ENCODE results near the gene TMEM97.

- TF ChIP-seq, protein P1, sequence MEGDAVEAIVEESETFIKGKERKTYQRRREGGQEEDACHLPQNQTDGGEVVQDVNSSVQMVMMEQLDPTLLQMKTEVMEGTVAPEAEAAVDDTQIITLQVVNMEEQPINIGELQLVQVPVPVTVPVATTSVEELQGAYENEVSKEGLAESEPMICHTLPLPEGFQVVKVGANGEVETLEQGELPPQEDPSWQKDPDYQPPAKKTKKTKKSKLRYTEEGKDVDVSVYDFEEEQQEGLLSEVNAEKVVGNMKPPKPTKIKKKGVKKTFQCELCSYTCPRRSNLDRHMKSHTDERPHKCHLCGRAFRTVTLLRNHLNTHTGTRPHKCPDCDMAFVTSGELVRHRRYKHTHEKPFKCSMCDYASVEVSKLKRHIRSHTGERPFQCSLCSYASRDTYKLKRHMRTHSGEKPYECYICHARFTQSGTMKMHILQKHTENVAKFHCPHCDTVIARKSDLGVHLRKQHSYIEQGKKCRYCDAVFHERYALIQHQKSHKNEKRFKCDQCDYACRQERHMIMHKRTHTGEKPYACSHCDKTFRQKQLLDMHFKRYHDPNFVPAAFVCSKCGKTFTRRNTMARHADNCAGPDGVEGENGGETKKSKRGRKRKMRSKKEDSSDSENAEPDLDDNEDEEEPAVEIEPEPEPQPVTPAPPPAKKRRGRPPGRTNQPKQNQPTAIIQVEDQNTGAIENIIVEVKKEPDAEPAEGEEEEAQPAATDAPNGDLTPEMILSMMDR (IDR thresholded peaks at IDR 0.05; ENCODE audit: poor library complexity), result no peak
- no peak for TF ChIP-seq EZH2phosphoT487 (IDR thresholded peaks at IDR 0.05; ENCODE audit: low read depth, severe bottlenecking, unreplicated experiment)
- TF ChIP-seq EZH2 (IDR thresholded peaks at IDR 0.05; ENCODE audit: borderline replicate concordance), result no peak
These were observed 838 bp upstream of the TMEM97 start for GRCh38 chr17:28317966-28318758.

All from hepatocyte (in vitro differentiated cells).